Stomach (tissue), 4 donors: ENCODE data around the gene PMM2.
"Not testable (repeated sequence)": the region's sequence is repeated elsewhere in the genome, so short reads cannot be mapped to it uniquely, and the experiment has no call there.

Experiments used
- EP300 ChIP-seq: sonication (generic); formaldehyde crosslinking; IDR thresholded peaks from one replicate; pipeline ENCODE4 v1.6.1; 2017; ENCODE audit warnings: antibody characterized with exemption
- POLR2AphosphoS5 ChIP-seq, 3 donors: sonication (generic); formaldehyde crosslinking; IDR thresholded peaks; one replicate each; pipeline ENCODE4 v1.6.1; 2016; ENCODE audit warnings: antibody characterized with exemption in 3 of 3
- TF ChIP-seq, protein P1 (sequence below), 7 experiments: fragments of 450-650 bp in 4 of 7; fragments of 200-600 bp in 3 of 7; sonication (generic) in 3 of 7; IDR thresholded peaks; one replicate each; pipeline ENCODE4 v1.5.1; 2016 to 2019; ENCODE audit warnings: antibody characterized with exemption in 7 of 7, control low read depth in 2 of 7, mild to moderate bottlenecking in 1 of 7

DNA sequence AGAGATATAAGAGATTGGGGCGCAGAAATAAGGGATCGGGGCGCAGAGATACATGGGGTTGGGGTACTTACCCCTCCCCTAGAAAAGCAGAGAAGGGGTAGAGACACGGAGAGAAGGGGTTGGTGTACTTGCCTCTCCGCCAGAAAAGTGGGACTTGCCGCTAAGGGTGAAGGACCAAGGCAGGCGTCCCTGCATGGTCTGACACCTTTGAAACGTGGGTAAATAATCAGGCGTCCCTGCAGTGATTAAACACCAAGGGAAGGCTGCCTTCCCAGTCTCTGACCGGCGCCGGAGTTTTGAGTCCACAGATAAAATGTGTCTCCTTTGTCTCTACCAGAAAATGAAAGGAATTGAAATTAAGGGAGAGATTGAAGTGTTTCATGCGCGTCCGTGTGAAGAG is 40.0 kb downstream of the PMM2 start:
- TF ChIP-seq POLR2AphosphoS5 (IDR thresholded peaks at IDR 0.05); EP300: not testable (repeated sequence)
- TF ChIP-seq, protein P1, sequence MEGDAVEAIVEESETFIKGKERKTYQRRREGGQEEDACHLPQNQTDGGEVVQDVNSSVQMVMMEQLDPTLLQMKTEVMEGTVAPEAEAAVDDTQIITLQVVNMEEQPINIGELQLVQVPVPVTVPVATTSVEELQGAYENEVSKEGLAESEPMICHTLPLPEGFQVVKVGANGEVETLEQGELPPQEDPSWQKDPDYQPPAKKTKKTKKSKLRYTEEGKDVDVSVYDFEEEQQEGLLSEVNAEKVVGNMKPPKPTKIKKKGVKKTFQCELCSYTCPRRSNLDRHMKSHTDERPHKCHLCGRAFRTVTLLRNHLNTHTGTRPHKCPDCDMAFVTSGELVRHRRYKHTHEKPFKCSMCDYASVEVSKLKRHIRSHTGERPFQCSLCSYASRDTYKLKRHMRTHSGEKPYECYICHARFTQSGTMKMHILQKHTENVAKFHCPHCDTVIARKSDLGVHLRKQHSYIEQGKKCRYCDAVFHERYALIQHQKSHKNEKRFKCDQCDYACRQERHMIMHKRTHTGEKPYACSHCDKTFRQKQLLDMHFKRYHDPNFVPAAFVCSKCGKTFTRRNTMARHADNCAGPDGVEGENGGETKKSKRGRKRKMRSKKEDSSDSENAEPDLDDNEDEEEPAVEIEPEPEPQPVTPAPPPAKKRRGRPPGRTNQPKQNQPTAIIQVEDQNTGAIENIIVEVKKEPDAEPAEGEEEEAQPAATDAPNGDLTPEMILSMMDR (IDR thresholded peaks at IDR 0.05) = not testable (repeated sequence)
